Stimulated activated CD8-positive, alpha-beta memory T cell treated with anti-CD3 and anti-CD28 coated beads, Interleukin-12 subunit alpha, Interleukin-12 subunit beta, amount 100 ng/mL, for 24 hours (primary cell): Measurements from ENCODE around the gene ZDHHC22.

Source experiments
- DNase-seq: peaks from one replicate; pipeline ENCODE4 v3.0.0-alpha.2; 2020; ENCODE audit errors: extremely low read depth

Gene ZDHHC22

DNA sequence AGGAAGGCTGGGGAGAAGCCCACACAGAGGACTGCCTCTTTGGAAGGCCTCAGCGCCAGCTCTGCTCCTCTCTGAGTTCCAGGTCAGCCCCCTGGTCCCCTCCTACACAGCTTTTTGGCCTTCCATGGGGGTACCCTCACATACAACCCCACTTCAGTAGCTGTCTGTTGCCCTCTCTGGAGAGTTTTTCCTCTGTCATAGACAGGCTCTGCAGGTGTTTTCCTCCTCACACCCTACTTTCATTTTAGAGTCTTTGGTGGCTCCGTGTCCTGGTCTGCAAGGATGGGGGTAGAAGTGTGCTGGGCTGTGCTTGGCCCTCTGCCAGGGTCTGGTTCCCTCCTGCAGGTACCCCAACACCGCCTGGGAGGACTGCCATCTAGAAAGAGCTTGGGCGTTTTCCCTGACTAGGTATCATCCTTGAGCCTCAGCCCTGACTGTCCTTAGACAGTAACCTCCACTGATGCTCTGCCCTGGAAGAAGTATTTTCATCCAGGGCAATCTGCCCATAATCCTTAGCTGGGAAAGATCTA is 15.1 kb downstream of the ZDHHC22 start:
- DNase-seq, result no peak

DNA sequence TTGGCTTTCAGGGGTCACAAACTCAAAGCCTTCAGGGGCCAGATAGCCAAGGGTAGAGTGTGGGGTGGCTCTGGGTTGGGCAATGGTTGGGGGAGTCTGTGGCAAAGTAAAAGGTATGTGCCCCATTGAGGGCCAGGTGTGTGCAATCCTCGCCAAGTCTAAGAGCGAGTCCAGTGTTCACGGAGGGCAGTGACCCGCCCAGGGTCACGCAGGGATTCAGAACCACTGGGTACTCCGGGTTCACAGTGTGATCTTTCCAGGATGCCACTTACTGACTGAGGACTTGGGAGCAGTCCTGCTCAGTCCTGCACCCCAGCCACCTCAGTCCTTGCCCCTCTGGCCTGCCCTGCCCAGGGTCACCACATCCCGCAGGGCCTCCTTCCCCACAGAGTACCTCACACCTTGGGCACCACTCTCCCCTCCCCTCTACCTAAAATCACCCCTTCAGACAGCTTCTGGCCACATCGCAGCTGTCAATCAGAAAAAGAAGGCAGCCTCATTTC is 15.7 kb downstream of the ZDHHC22 start:
- DNase-seq, result no peak

DNA sequence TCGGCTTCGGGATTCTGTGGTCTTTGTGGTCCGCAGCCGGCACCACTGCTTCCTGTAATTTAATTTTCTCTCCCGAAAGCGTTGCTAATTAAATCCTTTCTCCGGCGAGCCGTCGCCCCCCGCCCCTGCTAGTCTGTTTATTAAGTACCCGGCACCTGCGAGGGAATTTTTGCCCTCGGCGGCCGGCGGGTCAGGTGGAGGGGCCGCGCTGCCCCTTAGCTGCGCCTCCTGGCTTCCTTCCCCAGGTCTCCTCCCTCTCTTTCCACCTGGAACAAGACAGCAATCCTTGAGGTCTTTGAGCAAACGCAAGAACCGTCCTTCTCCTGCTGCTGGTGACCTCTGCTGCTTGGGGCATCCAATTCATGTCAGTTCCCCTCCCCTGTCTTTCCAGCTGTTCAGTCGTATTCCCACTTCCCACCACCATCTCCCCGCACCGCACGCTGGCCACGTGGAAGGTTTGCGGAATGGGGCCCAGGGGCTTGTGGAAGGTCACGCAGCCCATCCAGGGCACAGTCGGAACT is 16.2 kb downstream of the ZDHHC22 start:
- DNase-seq, result no peak

DNA sequence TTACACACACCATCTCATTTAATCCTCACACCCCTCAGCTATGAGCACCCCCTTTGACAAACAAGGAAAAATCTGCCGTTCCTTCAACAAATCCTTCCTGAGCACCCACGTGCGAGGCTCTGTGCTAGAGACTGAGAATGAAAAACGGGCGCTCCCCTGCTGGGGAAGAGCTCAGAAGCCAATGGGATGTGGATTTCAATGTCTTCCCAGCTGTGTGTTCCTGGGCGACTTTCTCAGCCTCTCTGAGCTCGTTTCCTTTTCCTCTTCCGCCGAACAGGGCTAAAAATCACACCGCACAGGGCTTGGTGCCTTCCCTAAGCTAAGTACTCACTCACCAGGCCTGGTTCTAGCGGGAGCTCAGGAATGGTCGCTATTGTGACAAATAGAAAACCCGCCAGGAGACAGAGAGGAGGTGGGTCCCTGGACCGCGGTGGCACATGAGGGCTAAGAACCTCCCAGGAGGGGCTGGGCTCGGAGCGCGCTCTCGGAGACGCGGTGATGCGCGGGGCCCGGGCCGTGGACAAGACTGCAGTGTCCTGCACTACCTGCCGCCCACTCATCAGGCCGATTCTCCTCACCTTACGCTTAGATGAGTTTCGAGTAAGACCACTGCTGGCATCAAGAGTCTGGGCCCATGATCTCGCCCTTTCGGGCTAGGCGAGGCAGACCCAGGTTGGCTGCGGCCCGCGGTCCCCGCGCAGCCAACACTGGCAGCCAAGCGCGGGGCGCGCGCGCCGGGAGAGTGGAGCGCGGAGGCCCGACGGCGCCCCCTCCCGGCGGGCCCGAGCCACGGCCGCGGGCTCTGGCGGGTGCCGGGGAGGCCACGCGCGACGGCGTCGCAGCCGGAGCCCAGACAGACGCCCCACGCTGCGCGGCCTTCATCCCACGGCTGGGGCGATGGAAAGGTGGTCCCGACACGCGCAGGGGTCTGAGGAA is 17.0 kb downstream of the ZDHHC22 start:
- DNase-seq, result peak; percentile 14

DNA sequence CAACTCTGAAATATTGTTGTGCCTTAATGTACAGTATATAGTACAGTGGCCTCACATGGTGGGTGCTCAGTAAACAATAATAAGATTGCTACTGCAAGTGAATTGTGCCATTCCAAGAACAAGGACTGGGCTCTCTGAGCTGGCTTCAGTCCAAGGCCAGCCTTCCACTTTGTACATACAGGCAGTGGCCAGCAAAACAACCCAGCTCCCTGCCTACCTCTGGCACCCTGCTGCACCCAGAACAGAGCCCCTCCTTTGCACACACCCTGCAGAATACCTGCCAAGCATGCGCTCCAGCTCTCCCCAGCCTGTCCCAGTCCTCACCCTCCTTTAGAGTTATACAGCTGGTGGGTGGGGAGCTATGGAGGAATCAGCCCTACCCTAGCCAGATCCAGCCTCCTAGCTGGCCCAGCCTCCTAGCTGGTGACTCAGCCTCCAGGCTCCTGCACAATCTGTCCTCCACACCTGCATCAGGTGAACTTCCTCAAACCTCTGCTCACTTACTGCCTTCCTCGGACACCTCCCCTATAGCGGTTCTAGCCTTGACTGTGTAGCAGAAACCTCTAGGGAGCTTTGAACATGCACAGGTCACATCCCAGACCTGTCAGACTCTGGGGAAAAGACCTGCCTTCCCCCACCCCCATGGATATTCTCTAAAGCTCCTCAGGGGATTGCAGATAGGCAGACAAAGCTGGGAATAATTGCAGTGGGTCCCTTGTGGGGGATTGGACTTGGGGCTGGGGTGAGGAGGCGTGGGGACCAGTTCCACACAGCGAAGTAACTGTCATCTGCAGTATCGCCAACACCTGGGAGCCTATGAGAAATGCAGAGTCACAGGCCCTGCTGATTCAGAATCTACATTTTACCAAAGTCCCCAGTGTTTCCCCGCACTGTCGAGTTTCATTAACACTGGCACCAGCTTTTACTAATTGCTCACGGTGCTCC is 17.9 kb downstream of the ZDHHC22 start:
- DNase-seq, result no peak

DNA sequence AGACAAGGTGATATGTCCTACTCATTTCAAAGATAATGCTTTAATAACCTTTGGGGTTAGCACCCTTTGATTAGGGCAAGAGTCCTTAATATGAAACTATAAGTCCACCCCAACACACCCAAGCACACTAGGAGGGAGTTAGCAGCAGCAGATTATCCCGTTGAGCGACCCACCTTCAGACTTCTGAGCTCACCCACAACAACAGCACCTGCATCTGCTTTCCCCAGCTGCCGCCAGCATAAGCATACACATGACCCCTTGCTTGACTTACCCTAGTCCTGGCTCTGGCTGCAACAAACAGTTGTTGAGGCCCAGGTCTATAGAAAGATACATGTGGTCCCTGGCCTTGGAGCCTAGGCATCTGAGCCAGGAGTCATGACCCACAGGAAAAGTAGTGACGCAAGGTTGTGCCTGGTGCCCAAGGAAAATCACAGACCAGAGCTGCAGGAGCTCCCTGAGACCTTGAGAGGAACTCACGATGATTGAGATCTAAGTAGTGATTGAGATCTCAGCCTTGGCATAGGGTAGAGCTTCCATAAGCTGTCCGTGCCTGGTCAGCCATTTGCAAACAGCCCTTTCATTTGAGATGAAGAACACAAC is 19.0 kb downstream of the ZDHHC22 start:
- DNase-seq, result no peak

DNA sequence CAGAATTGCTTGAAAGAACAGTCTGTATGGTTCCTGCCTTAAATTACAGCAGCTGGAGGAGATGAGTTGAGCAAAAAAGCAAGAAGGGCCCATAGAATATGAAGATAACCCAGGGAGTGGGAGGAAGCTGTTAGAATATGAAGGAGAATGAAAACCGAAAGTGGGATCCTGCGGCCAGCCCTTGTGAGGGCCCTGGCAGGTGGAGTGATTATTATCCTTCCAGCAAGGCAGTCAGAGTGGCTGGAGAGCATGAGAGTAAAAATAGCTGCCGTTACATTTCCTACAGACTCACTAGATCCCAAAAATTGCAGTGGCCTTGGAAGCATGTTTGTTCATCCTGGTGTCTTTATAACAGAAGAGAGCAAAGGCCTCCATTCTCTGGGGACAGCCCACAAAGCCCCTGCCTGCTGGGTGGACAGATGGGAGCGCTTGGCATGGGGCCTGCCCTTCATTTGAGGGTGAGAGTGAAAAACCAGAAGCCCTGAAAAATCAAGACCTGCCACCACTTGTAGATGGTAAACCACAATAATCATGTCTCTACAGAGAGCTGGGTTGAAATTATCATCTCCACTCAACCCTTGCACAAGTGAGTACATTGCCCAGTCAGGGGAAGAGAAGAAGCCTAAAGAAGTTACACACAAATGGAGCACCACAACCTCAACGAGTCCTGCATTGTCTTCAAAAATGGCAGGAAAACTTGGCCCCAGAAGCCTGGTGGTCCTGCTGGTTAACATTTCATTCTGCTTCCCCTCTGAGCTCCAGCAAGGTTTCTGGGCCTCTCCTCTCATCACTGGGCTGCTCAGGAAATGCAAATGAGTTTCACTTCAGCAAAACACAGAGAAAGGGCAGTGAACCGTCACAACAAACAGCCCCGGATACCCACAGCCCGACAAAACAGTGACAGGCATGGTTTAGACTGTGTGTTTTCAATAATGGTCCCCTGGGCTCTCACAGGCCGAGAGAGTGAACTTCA is 20.5 kb downstream of the ZDHHC22 start:
- DNase-seq, result no peak

DNA sequence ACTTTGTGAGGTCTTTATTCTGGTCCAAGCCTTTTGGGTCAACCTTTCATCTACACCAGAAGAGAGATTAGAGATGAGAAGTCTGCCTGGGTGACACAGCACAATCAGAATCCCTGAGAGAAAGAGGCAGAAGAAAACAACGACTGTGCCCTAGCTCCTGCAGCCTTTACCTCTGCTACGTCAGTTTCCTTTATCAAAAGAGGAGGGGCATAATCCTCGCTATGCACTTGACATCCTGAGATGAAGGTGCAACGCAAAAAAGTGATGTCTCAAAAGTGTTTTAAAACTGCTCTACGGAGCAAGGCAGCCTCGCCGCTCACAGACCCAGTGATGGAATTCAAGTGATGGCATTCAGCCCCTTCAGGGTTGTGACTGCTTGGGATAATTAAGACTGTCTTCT is 21.7 kb downstream of the ZDHHC22 start:
- DNase-seq, result no peak

DNA sequence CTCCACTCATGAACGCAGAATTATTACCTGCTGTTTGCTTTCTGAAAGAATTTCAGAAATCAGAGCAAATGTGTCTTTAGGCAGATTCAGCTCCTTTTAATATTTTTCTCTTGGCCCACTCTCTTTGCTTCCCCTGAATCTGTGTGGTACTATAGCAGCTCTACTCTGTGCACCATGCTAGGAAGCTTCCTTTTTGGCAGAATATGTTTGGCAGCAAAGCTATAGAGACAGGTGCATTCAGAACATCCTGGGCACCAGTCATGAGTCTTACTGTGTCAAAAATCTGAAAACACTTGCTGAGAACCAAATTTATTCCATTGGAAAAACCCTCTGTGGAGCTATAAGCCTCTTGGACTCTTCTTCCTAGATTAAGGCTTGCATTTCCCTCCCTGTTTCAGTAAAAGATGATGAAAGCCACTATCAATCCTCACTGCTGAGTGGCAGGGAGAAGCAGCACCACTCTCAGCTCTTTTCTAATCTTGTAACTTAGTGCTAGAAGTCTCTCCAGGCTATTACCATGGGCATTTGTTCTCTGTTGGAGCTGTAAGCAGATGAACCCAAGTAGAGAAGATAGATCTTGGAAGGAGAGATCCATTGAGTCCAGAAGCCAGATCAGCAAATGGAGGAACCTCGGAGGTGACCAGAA is 25.3 kb downstream of the ZDHHC22 start:
- no peak for DNase-seq

DNA sequence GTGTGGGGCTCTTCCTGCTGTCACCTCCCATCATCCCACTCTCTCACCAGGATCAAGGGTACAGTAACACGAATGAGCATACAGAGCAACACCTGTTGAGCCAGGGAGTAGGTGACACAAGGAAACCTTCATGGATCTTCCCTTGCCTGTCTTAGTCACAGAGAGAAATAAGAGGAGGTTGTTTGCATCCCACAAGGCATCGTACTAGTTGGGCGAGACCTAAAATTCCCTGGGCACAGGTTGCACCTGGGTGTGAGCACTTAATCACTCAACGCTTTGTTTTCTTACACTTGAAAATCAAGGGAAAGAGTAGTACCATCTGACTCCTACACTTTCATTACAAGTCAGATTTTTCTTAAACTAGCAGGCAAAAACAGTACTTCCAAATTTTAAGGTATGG is 27.0 kb downstream of the ZDHHC22 start:
- no peak for DNase-seq

DNA sequence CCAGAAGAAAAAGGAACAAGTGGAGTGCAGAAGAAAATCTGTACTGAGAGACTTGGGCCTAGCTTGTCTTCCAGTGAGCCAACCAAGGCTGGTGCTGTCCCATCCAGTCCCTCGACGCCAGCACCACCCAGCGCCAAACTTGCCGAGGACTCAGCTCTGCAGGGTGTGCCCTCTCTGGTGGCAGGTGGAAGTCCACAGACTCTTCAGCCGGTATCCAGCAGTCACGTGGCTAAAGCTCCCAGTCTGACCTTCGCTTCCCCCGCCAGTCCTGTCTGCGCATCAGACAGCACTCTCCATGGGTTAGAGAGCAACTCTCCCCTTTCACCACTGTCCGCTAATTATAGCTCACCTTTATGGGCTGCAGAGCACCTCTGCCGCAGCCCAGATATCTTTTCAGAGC is 27.9 kb downstream of the ZDHHC22 start:
- DNase-seq, result no peak

DNA sequence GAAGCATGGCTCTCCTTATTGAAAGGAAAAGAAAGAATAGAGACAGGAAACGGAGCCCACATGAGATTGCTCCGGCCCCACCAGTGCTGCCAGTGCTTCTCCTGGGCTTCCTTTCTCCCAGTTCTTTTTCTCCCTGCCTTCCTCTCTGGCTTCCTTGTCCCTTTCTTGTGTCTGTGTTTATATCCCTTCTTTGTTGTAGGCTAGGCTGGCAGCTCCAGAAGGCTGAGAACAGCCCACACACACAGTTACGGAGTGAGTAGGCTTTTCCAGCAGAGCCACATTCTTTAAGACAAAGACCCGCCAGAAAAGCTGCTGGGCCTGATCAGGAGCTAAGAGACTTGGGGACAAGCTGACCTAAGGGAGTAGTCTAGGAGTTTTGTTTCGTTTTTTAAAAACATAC is 30.6 kb downstream of the ZDHHC22 start:
- no peak for DNase-seq

DNA sequence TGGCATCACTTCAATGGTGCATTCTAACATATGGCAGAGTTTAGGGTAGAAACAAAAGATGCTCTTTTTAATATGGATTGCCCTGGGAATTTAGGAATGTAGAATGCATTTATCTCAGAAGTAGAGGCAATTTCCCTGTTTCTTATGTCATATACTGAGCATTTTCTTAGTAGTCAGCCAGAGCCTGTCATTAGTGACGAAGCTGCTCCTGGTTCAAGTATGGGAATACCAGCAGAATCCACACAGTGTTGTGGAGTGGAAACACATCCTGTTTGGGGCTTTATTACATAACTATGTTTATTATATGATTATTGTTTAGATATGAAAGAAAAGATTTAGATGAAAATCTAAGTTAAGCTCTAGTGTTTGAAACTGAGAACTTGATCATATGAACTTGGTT is 31.3 kb downstream of the ZDHHC22 start:
- DNase-seq, result no peak

DNA sequence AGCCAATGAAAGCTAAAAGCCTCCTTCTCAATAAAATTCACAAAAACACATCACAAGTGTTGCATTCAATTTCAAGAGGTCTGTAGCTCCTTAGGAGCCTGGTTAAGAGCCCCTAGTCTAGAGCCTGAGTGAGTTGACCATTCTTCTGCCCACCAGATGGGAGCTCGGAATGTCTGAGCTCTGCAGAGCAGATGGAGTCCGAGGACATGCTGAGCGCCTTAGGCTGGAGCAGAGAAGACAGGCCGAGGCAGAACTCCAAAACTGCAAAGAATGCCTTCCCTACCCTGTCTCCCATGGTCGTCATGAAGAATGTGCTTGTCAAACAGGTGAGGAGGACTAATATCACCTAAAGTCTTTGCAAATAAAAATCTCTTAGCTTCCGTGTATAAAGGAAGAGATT is 31.9 kb downstream of the ZDHHC22 start:
- no peak for DNase-seq

DNA sequence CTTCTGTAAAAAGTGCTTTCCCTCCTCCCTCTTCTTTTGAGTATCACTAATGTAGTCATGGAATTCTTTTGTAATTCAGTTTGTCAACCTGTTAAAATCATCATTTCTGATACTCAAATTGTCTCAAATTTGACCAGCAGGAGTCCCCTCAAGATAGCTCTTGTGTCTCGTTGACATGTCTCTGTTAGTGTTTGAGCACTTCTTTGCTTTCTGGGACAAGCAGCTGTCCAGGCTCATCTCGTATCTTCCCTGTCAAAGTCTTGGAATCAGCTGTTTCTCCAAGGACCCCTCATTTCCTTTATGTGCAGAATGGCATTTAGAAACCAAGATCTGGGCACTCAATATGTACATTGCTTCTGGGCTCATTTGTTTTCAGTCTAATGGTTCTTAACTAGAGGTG is 32.8 kb downstream of the ZDHHC22 start:
- DNase-seq, result no peak

DNA sequence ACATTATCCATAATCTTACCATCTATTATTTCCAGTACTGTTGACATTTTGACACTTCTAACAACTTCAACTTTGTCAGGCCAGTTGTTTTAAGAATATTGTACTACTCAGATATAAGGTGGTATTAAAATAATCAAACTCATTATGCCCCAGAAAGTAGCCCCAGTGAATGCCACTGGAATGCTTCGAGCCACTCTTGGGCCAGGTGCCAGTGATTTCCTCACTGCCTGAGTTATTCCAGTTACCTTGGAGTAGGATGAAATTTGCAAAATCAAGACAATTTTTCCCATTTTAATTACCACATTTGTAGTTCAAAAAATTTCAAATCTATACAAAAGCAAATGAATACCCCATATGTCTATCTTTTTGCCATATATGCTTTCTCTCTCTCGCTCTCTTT is 34.4 kb downstream of the ZDHHC22 start:
- DNase-seq, result no peak

DNA sequence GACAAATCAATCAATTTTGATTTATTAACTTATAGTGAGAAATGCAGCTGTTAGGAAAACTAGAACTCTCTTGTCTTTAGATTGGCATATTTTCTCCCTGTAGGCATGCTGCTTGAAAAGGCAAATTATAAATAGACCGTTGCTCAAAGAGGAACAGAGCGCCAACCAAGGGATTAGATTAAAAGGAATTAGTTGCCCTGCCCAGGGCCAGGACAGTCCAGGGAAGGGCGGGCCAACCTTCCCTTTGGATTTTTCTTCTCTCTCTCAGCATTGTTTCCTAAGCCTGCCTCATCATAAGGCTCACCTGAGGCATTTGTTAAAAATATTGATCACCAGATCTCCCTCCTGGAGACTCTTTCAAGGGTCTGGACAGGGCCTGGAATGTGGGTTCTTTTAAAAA is 34.9 kb downstream of the ZDHHC22 start:
- no peak for DNase-seq

DNA sequence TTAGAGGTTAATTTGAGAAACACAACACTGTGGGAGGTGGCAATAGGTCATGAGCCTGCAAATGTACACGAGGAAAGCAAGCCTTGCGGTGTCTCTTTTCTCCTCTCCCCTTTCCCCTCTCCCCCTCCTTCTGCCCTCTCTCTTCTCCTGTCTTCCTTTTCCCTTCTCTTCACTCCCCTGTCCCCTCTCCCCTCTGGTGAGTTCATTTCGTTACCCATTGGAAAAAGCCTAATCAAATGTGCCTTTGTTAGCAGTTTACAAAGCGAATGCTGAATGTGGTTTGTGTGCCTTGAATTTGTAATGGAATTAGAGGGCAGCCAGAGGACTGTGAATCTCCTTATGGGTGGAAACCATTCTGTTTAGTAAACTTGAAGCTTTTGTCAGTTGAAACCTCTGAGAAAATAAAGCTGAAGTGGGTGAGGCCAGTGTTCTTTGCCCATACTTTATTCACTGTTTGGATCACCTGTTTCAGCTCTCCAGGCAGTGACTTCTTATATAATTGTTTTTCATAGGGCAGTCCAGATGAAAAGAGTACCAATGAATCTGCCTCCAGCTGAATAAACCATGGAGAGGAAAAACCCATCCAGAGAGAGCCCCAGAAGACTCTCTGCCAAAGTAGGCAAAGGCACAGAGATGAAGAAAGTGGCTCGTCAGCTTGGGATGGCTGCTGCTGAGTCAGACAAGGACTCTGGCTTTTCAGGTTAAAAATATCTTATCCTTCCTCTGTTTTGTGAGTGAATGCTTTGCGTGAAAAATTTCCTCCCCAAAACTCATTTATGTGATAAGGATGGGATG is 36.2 kb downstream of the ZDHHC22 start:
- DNase-seq, result no peak

DNA sequence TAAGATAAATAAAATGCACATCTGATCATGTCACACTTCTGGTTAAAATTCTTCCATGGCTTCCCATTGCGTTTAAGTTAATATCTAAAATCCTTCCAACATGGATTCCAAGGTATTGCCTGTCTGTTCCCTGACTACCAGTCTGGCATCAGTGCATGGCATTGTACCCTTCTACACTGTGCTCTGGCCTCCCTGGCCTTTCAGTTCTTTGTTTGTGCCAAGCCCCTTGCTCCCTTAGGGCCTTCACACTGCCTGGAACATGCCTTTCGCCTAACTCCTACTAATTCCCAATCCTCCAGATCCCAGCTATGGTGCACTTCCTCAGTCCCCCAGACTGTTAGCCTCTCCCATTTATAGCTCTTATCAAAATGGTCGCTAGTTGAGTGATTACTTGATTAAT is 37.2 kb downstream of the ZDHHC22 start:
- DNase-seq, result no peak
